ENCODE measurements around the gene GPC6.

GRCh38 chr13:93899981-93900380, 673.4 kb downstream of the GPC6 start:
- TF ChIP-seq POLR2A (IDR thresholded peaks at IDR 0.05): no peak
- TF ChIP-seq CTCF (IDR thresholded peaks at IDR 0.05): no peak
